CD4-positive, alpha-beta T cell (primary cell): Measurements from ENCODE around the gene KCNQ1. TPM values are rescaled to one million over a fixed set of nuclear protein-coding genes. Genes with fewer than 3 reads are reported as not detected.

ENCODE experiments used
- ATAC-seq: fragments of 200-7000 bp; cut with Tn5 transposase; one replicate; pipeline ENCODE4 v1.10.0; 2022; ENCODE audit warnings: mild to moderate bottlenecking; ENCODE audit not compliant: poor library complexity
- CTCF ChIA-PET: fragments of 350-600 bp; sonication (Branson Sonifier 250); formaldehyde crosslinking; loops from one replicate; lab custom pipeline; 2021; ENCODE audit warnings: antibody characterized with exemption, inconsistent platforms; lab: Charles Lee
- POLR2A ChIA-PET: fragments of 350-600 bp; sonication (Branson Sonifier 250); formaldehyde crosslinking; loops from one replicate; lab custom pipeline; 2021; ENCODE audit warnings: antibody characterized with exemption, inconsistent platforms; lab: Charles Lee
- DNase-seq, 14 experiments: peaks; one replicate each; pipeline ENCODE4 v3.0.0-alpha.2; 2013 to 2020; ENCODE audit warnings: mixed read lengths in 2 of 14
- H3K27ac ChIP-seq, 2 donors: one replicate each; pipeline versions ENCODE4 v1.5.1 to v1.7.0; 2013; ENCODE audit warnings: low read length in 2 of 2, low read depth in 1 of 2, mild to moderate bottlenecking in 1 of 2
- H3K27me3 ChIP-seq, 2 experiments: 1 replicate in 1 of 2; 2 replicates in 1 of 2; pipeline versions ENCODE4 v1.6.1 to v1.7.0; 2013; ENCODE audit warnings: low read length in 2 of 2, control low read depth in 1 of 2, mild to moderate bottlenecking in 1 of 2, moderate library complexity in 1 of 2; ENCODE audit not compliant: insufficient read depth in 2 of 2, control insufficient read depth in 1 of 2
- H3K36me3 ChIP-seq: one replicate; pipeline ENCODE4 v1.6.1; 2013; ENCODE audit warnings: low read length, control low read depth; ENCODE audit not compliant: insufficient read depth
- H3K4me1 ChIP-seq: one replicate; pipeline ENCODE4 v1.6.1; 2013; ENCODE audit warnings: low read length, control low read depth; ENCODE audit not compliant: insufficient read depth
- H3K4me3 ChIP-seq: one replicate; pipeline ENCODE4 v1.5.1; 2013; ENCODE audit warnings: mild to moderate bottlenecking, low read length, moderate library complexity
- H3K9me3 ChIP-seq, 2 experiments: 1 replicate in 1 of 2; 2 replicates in 1 of 2; pipeline versions ENCODE4 v1.6.1 to v1.7.0; 2013; ENCODE audit warnings: low read length in 2 of 2, mild to moderate bottlenecking in 2 of 2, control low read depth in 1 of 2, moderate library complexity in 1 of 2; ENCODE audit not compliant: control insufficient read depth in 1 of 2, insufficient read depth in 1 of 2
- H3K27ac Mint-ChIP-seq: one replicate; pipeline ENCODE4 v1.8.0; 2020; ENCODE audit warnings: mixed read lengths
- H3K27me3 Mint-ChIP-seq: one replicate; pipeline ENCODE4 v1.8.0; 2021; ENCODE audit warnings: mixed read lengths
- H3K36me3 Mint-ChIP-seq: one replicate; pipeline ENCODE4 v1.8.0; 2021; ENCODE audit warnings: low read depth, mixed read lengths
- H3K4me1 Mint-ChIP-seq: one replicate; pipeline ENCODE4 v1.8.0; 2021; ENCODE audit warnings: low read depth, mixed read lengths
- H3K4me3 Mint-ChIP-seq: one replicate; pipeline ENCODE4 v1.8.0; 2020; ENCODE audit warnings: mild to moderate bottlenecking, mixed read lengths
- H3K9me3 Mint-ChIP-seq: one replicate; pipeline ENCODE4 v1.8.0; 2020; ENCODE audit warnings: mixed read lengths
- intact Hi-C, 2 experiments: fragments of 100-400 bp; cut with DNase I in 1 of 2; cut with micrococcal nuclease in 1 of 2; formaldehyde crosslinking; loops; one replicate each; pipeline versions ENCODE4 v1.15.1 to v1.9.0; 2023 to 2025; cut with DNase I, micrococcal nuclease
- total RNA-seq, 174 experiments: library from RNA in 2 of 174; stranded (reverse) in 2 of 174; gene quantifications; one replicate each; pipeline ENCODE4 v1.2.3 and lab custom pipeline; 2021 to 2026
- TF ChIP-seq, protein P1 (sequence below): fragments of 200-600 bp; IDR thresholded peaks from one replicate; pipeline ENCODE4 v1.8.0; 2022; ENCODE audit warnings: antibody characterized with exemption, mild to moderate bottlenecking

The KCNQ1 gene
- total RNA-seq, 2 experiments from 2014 or later: 31.3 to 33.1 TPM

DNA sequence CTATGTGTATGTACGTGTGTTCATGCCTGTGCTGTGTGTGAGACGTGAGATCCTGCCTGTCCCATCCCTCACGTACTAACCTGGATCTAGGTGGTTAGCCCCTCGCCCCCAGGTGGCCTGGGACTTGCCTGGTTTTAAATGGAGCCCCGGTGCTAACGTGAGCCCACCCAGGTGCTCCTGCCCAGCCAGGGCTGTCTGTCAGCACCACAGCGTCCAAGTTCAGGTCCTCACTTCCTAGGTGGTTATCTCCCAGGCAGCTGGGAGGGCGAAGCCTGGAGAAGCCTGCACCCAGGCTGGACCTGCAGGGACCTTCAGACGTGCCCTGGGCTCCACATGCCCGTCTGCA, 86.0 kb downstream of the KCNQ1 start:
- DNase-seq: no peak
- H3K4me1 ChIP-seq: peaks cover 50% of the 10 kb centered on the region
- intact Hi-C loops: loop anchor here (1.0 to 10.0 kb wide), 5 partner anchors 84 to 886 kb away; partner anchors contain the start of gene KCNQ1 (in 1 of the 2)

DNA sequence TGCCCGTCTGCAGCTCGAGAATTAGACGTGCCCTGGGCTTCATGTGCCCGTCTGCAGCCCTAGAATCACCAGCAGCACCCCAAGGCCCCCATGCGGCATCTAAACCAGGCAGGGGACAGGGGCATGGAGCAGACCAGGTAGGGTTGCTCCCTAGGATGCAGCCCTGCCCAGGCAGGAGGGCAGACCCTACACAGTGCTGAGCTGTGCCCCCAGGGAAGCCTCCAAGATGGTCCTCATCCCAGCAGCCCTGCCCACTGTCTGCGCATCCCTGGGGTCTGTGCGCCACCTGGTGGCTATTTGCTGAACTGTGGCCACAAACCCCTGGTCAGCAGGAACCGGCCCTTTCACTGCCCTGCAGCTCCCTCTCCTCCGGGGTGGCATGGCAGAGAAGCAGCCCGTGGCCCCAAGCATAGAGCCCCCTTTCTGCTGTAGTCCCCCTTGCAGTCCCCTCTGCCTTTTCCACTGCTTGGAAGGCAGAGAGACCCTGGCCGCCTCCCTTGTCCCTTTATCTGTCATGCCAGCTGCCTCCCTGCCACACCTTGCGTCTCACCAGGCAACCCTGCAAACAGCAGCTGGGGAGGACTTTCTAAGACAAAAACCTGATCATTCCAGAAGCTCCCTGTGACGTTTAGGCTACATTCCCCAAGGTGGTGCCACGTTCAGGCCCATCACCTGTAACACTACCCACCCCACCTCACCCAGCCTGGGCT, 86.6 kb downstream of the KCNQ1 start:
- Mint-ChIP-seq H3K4me1 (peaks cover 33% of the 10 kb centered on the region), H3K27ac (peak overlapping the region; percentile 20), H3K9me3 (no peaks in the 10 kb centered on the region), H3K4me3 (no peak overlapping the region), H3K36me3 (peaks cover 5% of the 10 kb centered on the region), H3K27me3 (no peaks in the 10 kb centered on the region)
- no peaks in the 10 kb centered on the region for H3K27me3 ChIP-seq
- no peaks in the 10 kb centered on the region for H3K9me3 ChIP-seq
- ChIA-PET POLR2A (interaction anchor here (0.8 to 3.0 kb wide), 4 partner anchors 85 to 558 kb away, joined by 3 to 25 read pairs (median 12); no protein-coding TSS in a partner anchor), CTCF (interaction anchor here (1.2 to 5.1 kb wide), 14 partner anchors 7 to 631 kb away, joined by 3 to 158 read pairs (median 9); partner anchors contain the start of genes KCNQ1, PHLDA2, TRPM5 and TSSC4)
- H3K4me1 ChIP-seq: peaks cover 44% of the 10 kb centered on the region
- TF ChIP-seq, protein P1, sequence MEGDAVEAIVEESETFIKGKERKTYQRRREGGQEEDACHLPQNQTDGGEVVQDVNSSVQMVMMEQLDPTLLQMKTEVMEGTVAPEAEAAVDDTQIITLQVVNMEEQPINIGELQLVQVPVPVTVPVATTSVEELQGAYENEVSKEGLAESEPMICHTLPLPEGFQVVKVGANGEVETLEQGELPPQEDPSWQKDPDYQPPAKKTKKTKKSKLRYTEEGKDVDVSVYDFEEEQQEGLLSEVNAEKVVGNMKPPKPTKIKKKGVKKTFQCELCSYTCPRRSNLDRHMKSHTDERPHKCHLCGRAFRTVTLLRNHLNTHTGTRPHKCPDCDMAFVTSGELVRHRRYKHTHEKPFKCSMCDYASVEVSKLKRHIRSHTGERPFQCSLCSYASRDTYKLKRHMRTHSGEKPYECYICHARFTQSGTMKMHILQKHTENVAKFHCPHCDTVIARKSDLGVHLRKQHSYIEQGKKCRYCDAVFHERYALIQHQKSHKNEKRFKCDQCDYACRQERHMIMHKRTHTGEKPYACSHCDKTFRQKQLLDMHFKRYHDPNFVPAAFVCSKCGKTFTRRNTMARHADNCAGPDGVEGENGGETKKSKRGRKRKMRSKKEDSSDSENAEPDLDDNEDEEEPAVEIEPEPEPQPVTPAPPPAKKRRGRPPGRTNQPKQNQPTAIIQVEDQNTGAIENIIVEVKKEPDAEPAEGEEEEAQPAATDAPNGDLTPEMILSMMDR: peak; percentile 97
- DNase-seq (peak; percentile 50 to 79 (median 61)), ATAC-seq (peak; percentile 27)
- no peak overlapping the region for H3K27ac ChIP-seq
- no peak overlapping the region for H3K4me3 ChIP-seq
- intact Hi-C loops: loop anchor here (1.0 to 10.0 kb wide), 5 partner anchors 84 to 885 kb away; partner anchors contain the start of gene KCNQ1 (in 1 of the 2)
- H3K36me3 ChIP-seq: peaks cover 4% of the 10 kb centered on the region

More for the DNA sequence above, 86.0 kb downstream of the KCNQ1 start:
- no peaks in the 10 kb centered on the region for H3K27me3 Mint-ChIP-seq
- H3K36me3 ChIP-seq: peaks cover 4% of the 10 kb centered on the region
- peaks cover 5% of the 10 kb centered on the region for H3K36me3 Mint-ChIP-seq
- POLR2A ChIA-PET: interaction anchor here (0.8 to 1.7 kb wide), 2 partner anchors 85 to 559 kb away, joined by 3 to 5 read pairs; no protein-coding TSS in a partner anchor
- peaks cover 39% of the 10 kb centered on the region for H3K4me1 Mint-ChIP-seq
- CTCF ChIA-PET: interaction anchor here (1.3 to 5.1 kb wide), 7 partner anchors 105 to 560 kb away, joined by 4 to 158 read pairs (median 19); partner anchors contain the start of genes PHLDA2 and TSSC4
- no peak overlapping the region for H3K4me3 Mint-ChIP-seq
- TF ChIP-seq, protein P1: no peak
- ATAC-seq: no peak
- no peaks in the 10 kb centered on the region for H3K27me3 ChIP-seq
- H3K9me3 ChIP-seq: no peaks in the 10 kb centered on the region
- H3K27ac ChIP-seq: no peak overlapping the region
- no peak overlapping the region for H3K27ac Mint-ChIP-seq
- no peak overlapping the region for H3K4me3 ChIP-seq
- no peaks in the 10 kb centered on the region for H3K9me3 Mint-ChIP-seq

DNA sequence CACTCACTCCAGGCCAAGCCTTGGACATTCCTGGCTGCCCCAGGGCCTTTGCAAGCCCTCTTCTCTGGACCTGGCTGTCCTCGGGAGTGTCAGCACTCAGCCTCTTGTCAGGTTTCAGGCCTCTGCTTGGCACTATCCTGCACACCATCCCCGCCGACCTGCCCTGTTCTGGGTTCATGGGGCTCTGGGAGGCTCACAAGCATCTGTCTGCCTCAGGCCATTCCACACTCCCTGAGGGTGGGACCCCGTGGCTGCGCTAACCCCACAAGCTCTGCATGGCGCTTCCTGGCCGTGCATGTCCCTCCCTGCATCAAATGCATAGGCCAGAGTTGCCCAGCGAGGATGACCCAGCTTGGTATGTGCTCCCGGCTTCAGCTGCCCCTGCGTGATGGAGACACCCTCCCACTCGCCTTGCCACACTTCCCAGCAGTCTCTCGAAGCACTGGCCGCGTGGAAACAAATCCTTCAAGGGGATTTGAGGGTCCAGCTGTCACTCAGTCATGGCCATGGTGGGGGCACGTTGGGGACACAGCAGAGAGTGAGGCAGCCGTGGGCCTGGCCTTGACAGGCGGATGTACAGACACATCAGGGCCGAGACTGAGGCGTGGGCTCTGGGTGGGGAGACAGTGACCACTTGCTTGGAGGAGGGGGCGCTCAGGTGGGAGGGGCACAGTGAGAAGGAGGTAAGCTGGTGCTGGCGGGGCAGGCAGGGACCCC, 87.3 kb downstream of the KCNQ1 start:
- CTCF ChIA-PET: interaction anchor here (0.9 to 5.1 kb wide), 24 partner anchors 8 to 630 kb away, joined by 3 to 158 read pairs (median 7); partner anchors contain the start of genes KCNQ1, PHLDA2, TRPM5 and TSSC4

More for the DNA sequence above, 87.3 kb downstream of the KCNQ1 start:
- peak in 1 of 14 experiments; percentile 52 for DNase-seq
- H3K4me1 ChIP-seq: peaks cover 37% of the 10 kb centered on the region
- no peaks in the 10 kb centered on the region for H3K9me3 ChIP-seq
- H3K36me3 Mint-ChIP-seq: peaks cover 5% of the 10 kb centered on the region
- peak overlapping the region; percentile 20 for H3K27ac Mint-ChIP-seq
- no peaks in the 10 kb centered on the region for H3K27me3 Mint-ChIP-seq
- no peak overlapping the region for H3K4me3 Mint-ChIP-seq
- ATAC-seq: no peak
- TF ChIP-seq, protein P1: no peak
- H3K9me3 Mint-ChIP-seq: no peaks in the 10 kb centered on the region
- POLR2A ChIA-PET: interaction anchor here (1.1 to 3.0 kb wide), 6 partner anchors 86 to 560 kb away, joined by 3 to 25 read pairs (median 5); a partner anchor contains a TSS
- H3K4me1 Mint-ChIP-seq: peaks cover 26% of the 10 kb centered on the region
- H3K27me3 ChIP-seq: no peaks in the 10 kb centered on the region
- no peak overlapping the region for H3K27ac ChIP-seq
- H3K4me3 ChIP-seq: no peak overlapping the region
- H3K36me3 ChIP-seq: peaks cover 4% of the 10 kb centered on the region
- intact Hi-C loops: loop anchor here (1.0 to 10.0 kb wide), 9 partner anchors 85 to 885 kb away; partner anchors contain the start of gene KCNQ1 (in 1 of the 2)
